NCI-H187 treated with DMSO at 0.1 percent for 48 hours (cell line): Measurements from ENCODE around the gene OPRM1.

Experiments
- DNase-seq: peaks from one replicate; lab custom pipeline; 2025; lab: John Stamatoyannopoulos, UW

OPRM1 gene

GRCh38 chr6:154080461-154081189, 41.6 kb downstream of the OPRM1 start:
- no peak for DNase-seq

- DNase-seq, result no peak
Observed at GRCh38 chr6:154086510-154086909, 47.5 kb downstream of the OPRM1 start.

GRCh38 chr6:154092326-154092962, 53.4 kb downstream of the OPRM1 start:
- no peak for DNase-seq

- DNase-seq, result no peak
Observed at GRCh38 chr6:154093231-154094044, 54.4 kb downstream of the OPRM1 start.

GRCh38 chr6:154095571-154095970, 56.5 kb downstream of the OPRM1 start:
- no peak for DNase-seq

- no peak for DNase-seq
Observed at GRCh38 chr6:154096316-154096715, 57.3 kb downstream of the OPRM1 start.

GRCh38 chr6:154096834-154097233, 57.8 kb downstream of the OPRM1 start:
- DNase-seq, result no peak

- no peak for DNase-seq
Observed at GRCh38 chr6:154099211-154099610, 60.2 kb downstream of the OPRM1 start.

GRCh38 chr6:154106251-154106650, 67.2 kb downstream of the OPRM1 start:
- DNase-seq, result no peak

- DNase-seq, result no peak
Observed at GRCh38 chr6:154111025-154111424, 72.0 kb downstream of the OPRM1 start.

- no peak for DNase-seq
Observed at GRCh38 chr6:154112181-154112809, 73.3 kb downstream of the OPRM1 start.

- no peak for DNase-seq
Observed at GRCh38 chr6:154113392-154113791, 74.4 kb downstream of the OPRM1 start.

GRCh38 chr6:154117485-154117884, 78.4 kb downstream of the OPRM1 start:
- no peak for DNase-seq

- no peak for DNase-seq
Observed at GRCh38 chr6:154122195-154122925, 83.3 kb downstream of the OPRM1 start.

GRCh38 chr6:154123155-154123956, 84.3 kb downstream of the OPRM1 start:
- DNase-seq, result no peak

GRCh38 chr6:154125421-154125820, 86.4 kb downstream of the OPRM1 start:
- DNase-seq, result no peak

- DNase-seq, result no peak
Observed at GRCh38 chr6:154127657-154128056, 88.6 kb downstream of the OPRM1 start.

- no peak for DNase-seq
Observed at GRCh38 chr6:154134471-154135147, 95.6 kb downstream of the OPRM1 start.

- DNase-seq, result no peak
Observed at GRCh38 chr6:154138793-154139192, 99.8 kb downstream of the OPRM1 start.

GRCh38 chr6:154139892-154140291, 100.9 kb downstream of the OPRM1 start:
- no peak for DNase-seq
